SH-SY5Y (cell line): ENCODE results near the gene ISM1.

Experiments used
- GATA2 ChIP-seq: IDR thresholded peaks from 2 replicates; pipeline ENCODE4 v1.6.1; 2011; ENCODE audit warnings: mild to moderate bottlenecking, low read depth, low read length
- GATA3 ChIP-seq: IDR thresholded peaks from 2 replicates; pipeline ENCODE4 v1.6.1; 2011; ENCODE audit warnings: low read depth, mild to moderate bottlenecking, low read length, moderate library complexity

GRCh38 chr20:13265941-13266340, 44.9 kb downstream of the ISM1 start:
- TF ChIP-seq GATA3 (no peak), GATA2 (no peak)
